ENCODE measurements around the gene PHF5A.

The PHF5A gene

GRCh38 chr22:41468381-41469217 is at the start of gene PHF5A, which contains the start of gene ACO2:
Gene PHF5A, minus strand, starts transcription at chr22:41468692. Its CDS starts 39 bp downstream, at chr22:41468653.
Gene ACO2, plus strand, starts transcription at chr22:41469117. Its CDS starts 30 bp downstream, at chr22:41469147.
- peak; percentile 99 for DNase-seq

GRCh38 chr22:41518048-41518347 is 49.5 kb upstream of the PHF5A start:
- DNase-seq, result no peak

GRCh38 chr22:41517172-41518047 is 48.9 kb upstream of the PHF5A start:
- DNase-seq, result peak; percentile 62

- DNase-seq, result no peak
Observed at GRCh38 chr22:41516462-41516861, 48.0 kb upstream of the PHF5A start.

- DNase-seq, result no peak
Observed at GRCh38 chr22:41513391-41513790, 44.9 kb upstream of the PHF5A start.

GRCh38 chr22:41512421-41513194 is 44.1 kb upstream of the PHF5A start:
- DNase-seq, result peak; percentile 64

- DNase-seq, result no peak
Observed at GRCh38 chr22:41511521-41511968, 43.1 kb upstream of the PHF5A start.

- DNase-seq, result no peak
Observed at GRCh38 chr22:41508770-41509170, 40.3 kb upstream of the PHF5A start.

- DNase-seq, result no peak
Observed at GRCh38 chr22:41507330-41508063, 39.0 kb upstream of the PHF5A start.

GRCh38 chr22:41505511-41506220 is 37.2 kb upstream of the PHF5A start:
- peak; percentile 68 for DNase-seq

GRCh38 chr22:41504816-41505215 is 36.3 kb upstream of the PHF5A start:
- DNase-seq, result peak; percentile 50

GRCh38 chr22:41504397-41504796 is 35.9 kb upstream of the PHF5A start:
- no peak for DNase-seq

- DNase-seq, result peak; percentile 67
Observed at GRCh38 chr22:41501209-41501608, 32.7 kb upstream of the PHF5A start.

- no peak for DNase-seq
Observed at GRCh38 chr22:41500303-41500702, 31.8 kb upstream of the PHF5A start.

- DNase-seq, result no peak
Observed at GRCh38 chr22:41499624-41500280, 31.3 kb upstream of the PHF5A start.

- no peak for DNase-seq
Observed at GRCh38 chr22:41498303-41498835, 29.9 kb upstream of the PHF5A start.

GRCh38 chr22:41491374-41492100 is 23.0 kb upstream of the PHF5A start:
- DNase-seq, result no peak

- no peak for DNase-seq
Observed at GRCh38 chr22:41488596-41489385, 20.3 kb upstream of the PHF5A start.

- DNase-seq, result no peak
Observed at GRCh38 chr22:41488076-41488475, 19.6 kb upstream of the PHF5A start.

Data from hematopoietic multipotent progenitor cell treated with erythropoietin and hydrocortisone succinate and interleukin-3 and kit ligand, for 6 days (in vitro differentiated cells).